Stimulated activated CD4-positive, alpha-beta T cell treated with anti-CD3 and anti-CD28 coated beads, Interleukin-1b, Interleukin-23, amount 100 ng/mL, for 1 hour (primary cell): Measurements from ENCODE around the gene SH3PXD2A.

Source experiments
- DNase-seq, 2 donors: peaks; one replicate each; pipeline ENCODE4 v3.0.0-alpha.2; 2020; ENCODE audit warnings: low read depth in 2 of 2

The SH3PXD2A gene

GRCh38 chr10:103687172-103687571 lies 168.2 kb downstream of the SH3PXD2A start:
- no peak for DNase-seq

GRCh38 chr10:103685880-103686669 lies 169.3 kb downstream of the SH3PXD2A start:
- DNase-seq, result peak; percentile 46 to 69

GRCh38 chr10:103683851-103684250 lies 171.5 kb downstream of the SH3PXD2A start:
- no peak for DNase-seq

- DNase-seq, result no peak
These were observed 172.7 kb downstream of the SH3PXD2A start for GRCh38 chr10:103682631-103683030.

GRCh38 chr10:103681617-103682399 lies 173.6 kb downstream of the SH3PXD2A start:
- no peak for DNase-seq

- DNase-seq, result no peak
These were observed 174.5 kb downstream of the SH3PXD2A start for GRCh38 chr10:103680869-103681236.

GRCh38 chr10:103679096-103679790 lies 176.1 kb downstream of the SH3PXD2A start:
- DNase-seq, result no peak

- peak; percentile 62 to 65 for DNase-seq
These were observed 177.2 kb downstream of the SH3PXD2A start for GRCh38 chr10:103678178-103678526.

- no peak for DNase-seq
These were observed 177.7 kb downstream of the SH3PXD2A start for GRCh38 chr10:103677486-103678177.

- DNase-seq, result no peak
These were observed 178.4 kb downstream of the SH3PXD2A start for GRCh38 chr10:103676851-103677417.

GRCh38 chr10:103676058-103676785 lies 179.2 kb downstream of the SH3PXD2A start:
- no peak for DNase-seq

- DNase-seq, result no peak
These were observed 181.8 kb downstream of the SH3PXD2A start for GRCh38 chr10:103673606-103674005.

GRCh38 chr10:103672345-103672744 lies 183.0 kb downstream of the SH3PXD2A start:
- no peak for DNase-seq

- no peak for DNase-seq
These were observed 184.1 kb downstream of the SH3PXD2A start for GRCh38 chr10:103671126-103671895.

GRCh38 chr10:103669944-103670343 lies 185.4 kb downstream of the SH3PXD2A start:
- DNase-seq, result no peak

GRCh38 chr10:103669243-103669929 lies 186.0 kb downstream of the SH3PXD2A start:
- DNase-seq, result no peak

- no peak for DNase-seq
These were observed 186.8 kb downstream of the SH3PXD2A start for GRCh38 chr10:103668351-103669242.

- no peak for DNase-seq
These were observed 188.0 kb downstream of the SH3PXD2A start for GRCh38 chr10:103667356-103667755.
